ENCODE results near the gene LCN9.

The LCN9 gene

GRCh38 chr9:135677641-135678168 lies 14.6 kb downstream of the LCN9 start:
- no peaks in the 10 kb centered on the region for H3K36me3 Mint-ChIP-seq
- DNase-seq (ENCODE audit: low spot score in 2 of 2) (no peak), ATAC-seq (no peak)
- H3K27ac Mint-ChIP-seq: no peak overlapping the region
- peaks cover 5% of the 10 kb centered on the region for H3K4me1 Mint-ChIP-seq
- no peaks in the 10 kb centered on the region for H3K9me3 Mint-ChIP-seq
- H3K4me3 Mint-ChIP-seq: no peak overlapping the region

GRCh38 chr9:135678236-135679017 lies 15.3 kb downstream of the LCN9 start:
- Mint-ChIP-seq H3K4me3 (no peak overlapping the region), H3K9me3 (no peaks in the 10 kb centered on the region), H3K27ac (no peak overlapping the region), H3K36me3 (no peaks in the 10 kb centered on the region), H3K4me1 (peaks cover 5% of the 10 kb centered on the region)
- ATAC-seq: peak; percentile 19
- no peak for DNase-seq (ENCODE audit: low spot score in 2 of 2)

- no peaks in the 10 kb centered on the region for H3K9me3 Mint-ChIP-seq
- DNase-seq (ENCODE audit: low spot score in 2 of 2) (no peak), ATAC-seq (no peak)
- H3K36me3 Mint-ChIP-seq: no peaks in the 10 kb centered on the region
- H3K4me3 Mint-ChIP-seq: no peak overlapping the region
- H3K27ac Mint-ChIP-seq: no peak overlapping the region
- peaks cover 5% of the 10 kb centered on the region for H3K4me1 Mint-ChIP-seq
Observed at GRCh38 chr9:135680056-135680455, 16.9 kb downstream of the LCN9 start.

- Mint-ChIP-seq H3K27ac (no peak overlapping the region), H3K36me3 (no peaks in the 10 kb centered on the region), H3K4me3 (no peak overlapping the region), H3K9me3 (no peaks in the 10 kb centered on the region), H3K4me1 (peaks cover 5% of the 10 kb centered on the region)
- ATAC-seq (no peak), DNase-seq (ENCODE audit: low spot score in 2 of 2) (no peak)
Observed at GRCh38 chr9:135681161-135681560, 18.1 kb downstream of the LCN9 start.

GRCh38 chr9:135683401-135684034 lies 20.4 kb downstream of the LCN9 start:
- H3K4me1 Mint-ChIP-seq: peaks cover 5% of the 10 kb centered on the region
- no peak for ATAC-seq
- no peaks in the 10 kb centered on the region for H3K9me3 Mint-ChIP-seq
- H3K36me3 Mint-ChIP-seq: no peaks in the 10 kb centered on the region
- no peak overlapping the region for H3K27ac Mint-ChIP-seq
- DNase-seq (ENCODE audit: low spot score in 2 of 2): no peak
- H3K4me3 Mint-ChIP-seq: no peak overlapping the region

- no peak overlapping the region for H3K4me3 Mint-ChIP-seq
- H3K9me3 Mint-ChIP-seq: no peaks in the 10 kb centered on the region
- H3K27ac Mint-ChIP-seq: no peak overlapping the region
- DNase-seq (ENCODE audit: low spot score in 2 of 2): no peak
- no peaks in the 10 kb centered on the region for H3K36me3 Mint-ChIP-seq
- no peak for ATAC-seq
- H3K4me1 Mint-ChIP-seq: peaks cover 5% of the 10 kb centered on the region
Observed at GRCh38 chr9:135684691-135685090, 21.6 kb downstream of the LCN9 start.

- Mint-ChIP-seq H3K27ac (no peak overlapping the region), H3K9me3 (no peaks in the 10 kb centered on the region), H3K36me3 (no peaks in the 10 kb centered on the region), H3K4me3 (no peak overlapping the region), H3K4me1 (no peaks in the 10 kb centered on the region)
- DNase-seq (ENCODE audit: low spot score in 2 of 2) (no peak), ATAC-seq (no peak)
Observed at GRCh38 chr9:135687216-135687615, 24.1 kb downstream of the LCN9 start.

DNA sequence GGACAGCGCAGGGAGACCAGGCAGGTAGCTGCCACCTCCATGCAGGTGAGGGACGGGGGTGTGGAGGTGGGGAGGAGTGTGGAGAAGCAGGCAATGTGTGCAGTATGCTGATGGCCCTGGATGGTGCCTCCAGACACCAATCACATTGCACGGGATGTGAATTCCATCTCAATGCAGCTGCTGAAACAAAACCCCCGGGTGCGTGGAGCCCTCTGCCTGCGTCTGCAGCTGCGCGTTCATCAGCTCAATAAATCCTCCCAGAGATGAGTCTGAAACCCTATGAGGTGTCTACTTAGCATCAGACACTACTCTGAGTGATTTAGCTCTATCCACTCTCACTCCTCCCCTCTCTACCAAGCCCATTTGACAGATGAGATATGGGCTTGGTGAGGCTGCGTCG lies 25.9 kb downstream of the LCN9 start:
- DNase-seq (ENCODE audit: low spot score in 2 of 2) (no peak), ATAC-seq (no peak)
- Mint-ChIP-seq H3K4me1 (no peaks in the 10 kb centered on the region), H3K27ac (no peak overlapping the region), H3K36me3 (no peaks in the 10 kb centered on the region), H3K4me3 (no peak overlapping the region), H3K9me3 (no peaks in the 10 kb centered on the region)

DNA sequence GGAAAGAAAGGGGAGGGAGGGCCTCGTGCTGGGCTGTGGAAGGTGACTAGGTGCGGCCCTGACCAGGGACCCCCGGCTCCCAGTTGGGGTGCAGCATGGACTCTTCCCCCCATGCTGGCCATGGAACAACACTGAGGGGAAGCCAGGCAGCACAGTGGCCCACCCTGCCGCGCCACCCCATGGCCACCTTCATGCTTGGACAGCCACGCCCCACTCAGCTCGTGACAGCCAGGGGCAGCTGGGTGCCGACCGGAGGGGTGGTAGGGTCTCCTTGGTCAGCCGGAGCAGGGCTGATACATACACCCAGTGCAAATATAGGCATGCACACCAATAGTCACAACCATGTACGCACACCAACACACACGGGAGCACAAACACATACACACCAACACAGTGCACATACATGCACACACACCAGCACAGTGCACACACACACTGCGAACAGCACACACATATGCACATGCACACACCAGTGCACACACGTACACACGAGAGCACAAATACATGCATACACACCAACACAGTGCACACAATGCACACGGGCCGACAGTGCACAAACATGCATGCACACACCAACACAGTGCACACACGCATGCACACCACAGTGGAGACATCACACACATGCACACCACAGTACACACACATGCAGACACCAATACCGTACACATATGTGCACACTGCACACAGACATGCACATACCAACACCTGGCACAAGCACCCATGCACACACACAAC lies 27.9 kb downstream of the LCN9 start:
- Mint-ChIP-seq H3K9me3 (no peaks in the 10 kb centered on the region), H3K27ac (no peak overlapping the region), H3K4me3 (no peak overlapping the region), H3K4me1 (no peaks in the 10 kb centered on the region), H3K36me3 (no peaks in the 10 kb centered on the region)
- ATAC-seq (no peak), DNase-seq (ENCODE audit: low spot score in 2 of 2) (no peak)

GRCh38 chr9:135692410-135692809 lies 29.3 kb downstream of the LCN9 start:
- Mint-ChIP-seq H3K27ac (no peak overlapping the region), H3K4me1 (no peaks in the 10 kb centered on the region), H3K36me3 (no peaks in the 10 kb centered on the region), H3K4me3 (no peak overlapping the region), H3K9me3 (no peaks in the 10 kb centered on the region)
- no peak for DNase-seq (ENCODE audit: low spot score in 2 of 2)
- no peak for ATAC-seq

GRCh38 chr9:135693265-135693664 lies 30.2 kb downstream of the LCN9 start:
- Mint-ChIP-seq H3K27ac (no peak overlapping the region), H3K4me3 (no peak overlapping the region), H3K4me1 (no peaks in the 10 kb centered on the region), H3K9me3 (no peaks in the 10 kb centered on the region), H3K36me3 (no peaks in the 10 kb centered on the region)
- DNase-seq (ENCODE audit: low spot score in 2 of 2): no peak
- no peak for ATAC-seq

- Mint-ChIP-seq H3K9me3 (no peaks in the 10 kb centered on the region), H3K27ac (no peak overlapping the region), H3K4me1 (no peaks in the 10 kb centered on the region), H3K36me3 (no peaks in the 10 kb centered on the region), H3K4me3 (no peak overlapping the region)
- ATAC-seq: no peak
- no peak for DNase-seq (ENCODE audit: low spot score in 2 of 2)
Observed at GRCh38 chr9:135693771-135694170, 30.7 kb downstream of the LCN9 start.

DNA sequence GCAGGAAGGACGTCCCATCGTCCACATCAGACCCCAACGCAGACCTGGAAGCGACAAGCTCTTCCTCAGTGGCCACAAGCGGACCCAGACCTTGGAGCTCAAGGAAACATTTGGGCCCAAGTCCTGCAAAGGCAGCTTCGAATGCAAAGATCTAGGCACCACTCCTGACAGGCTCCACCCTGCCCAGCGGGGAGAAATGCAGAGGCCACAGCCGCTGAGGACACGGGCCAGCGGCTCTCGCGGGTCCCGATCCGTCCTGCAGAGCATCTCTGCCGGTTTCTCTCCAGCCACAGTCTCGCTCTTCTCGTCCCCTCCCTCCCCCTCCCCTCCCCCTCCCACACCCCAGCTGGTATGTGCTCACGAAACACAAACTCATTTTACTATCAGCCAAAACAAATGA lies 31.3 kb downstream of the LCN9 start:
- no peak overlapping the region for H3K4me3 Mint-ChIP-seq
- H3K4me1 Mint-ChIP-seq: no peaks in the 10 kb centered on the region
- no peak for ATAC-seq
- no peaks in the 10 kb centered on the region for H3K9me3 Mint-ChIP-seq
- no peak for DNase-seq (ENCODE audit: low spot score in 2 of 2)
- no peak overlapping the region for H3K27ac Mint-ChIP-seq
- no peaks in the 10 kb centered on the region for H3K36me3 Mint-ChIP-seq

DNA sequence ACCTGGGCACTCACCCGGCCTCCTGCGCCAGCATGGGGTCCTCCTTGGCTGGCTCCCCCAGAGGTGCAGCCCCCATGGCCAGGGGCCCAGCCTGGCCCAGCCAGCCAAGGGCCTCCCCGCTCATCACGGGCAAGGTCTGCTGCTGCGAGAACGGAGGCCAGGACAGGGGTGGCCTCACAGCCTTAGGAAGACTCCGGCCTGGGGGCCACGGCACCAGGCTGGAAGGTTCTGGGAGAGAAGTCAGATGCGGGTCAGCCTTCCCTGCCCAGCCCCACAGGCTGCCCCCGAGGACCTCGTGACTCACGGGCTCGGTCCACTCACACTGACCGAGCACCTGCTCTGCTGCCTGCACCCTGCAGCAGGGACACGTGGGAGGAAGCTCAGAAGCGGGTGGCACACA lies 31.9 kb downstream of the LCN9 start:
- ATAC-seq: no peak

DNA sequence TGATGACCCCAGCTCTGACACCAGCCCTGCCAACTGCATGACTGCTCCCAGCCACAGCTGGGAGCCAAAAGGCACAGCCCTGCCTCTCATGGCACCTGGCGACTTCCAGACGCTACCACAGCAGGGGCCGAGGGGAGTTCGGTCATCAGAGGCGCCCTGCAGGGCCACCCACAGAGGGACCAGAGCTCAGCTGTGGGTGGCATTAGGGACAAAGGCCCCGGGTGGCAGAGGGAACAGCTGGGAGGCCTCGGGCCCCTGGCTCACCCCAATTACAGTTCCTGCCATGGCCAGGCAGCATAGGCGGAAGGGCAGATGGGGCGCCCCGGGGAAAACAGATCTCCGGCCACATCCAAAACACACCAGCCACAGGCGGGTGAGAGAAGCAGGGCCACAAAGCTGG lies 32.5 kb downstream of the LCN9 start:
- H3K9me3 Mint-ChIP-seq: no peaks in the 10 kb centered on the region
- no peaks in the 10 kb centered on the region for H3K36me3 Mint-ChIP-seq
- no peak overlapping the region for H3K27ac Mint-ChIP-seq
- H3K4me3 Mint-ChIP-seq: no peak overlapping the region
- no peak for ATAC-seq
- DNase-seq (ENCODE audit: low spot score in 2 of 2): no peak
- H3K4me1 Mint-ChIP-seq: no peaks in the 10 kb centered on the region

More for the DNA sequence above, 31.9 kb downstream of the LCN9 start:
- no peaks in the 10 kb centered on the region for H3K36me3 Mint-ChIP-seq
- H3K9me3 Mint-ChIP-seq: no peaks in the 10 kb centered on the region
- H3K4me3 Mint-ChIP-seq: no peak overlapping the region
- no peaks in the 10 kb centered on the region for H3K4me1 Mint-ChIP-seq
- H3K27ac Mint-ChIP-seq: no peak overlapping the region
- DNase-seq (ENCODE audit: low spot score in 2 of 2): no peak

- H3K9me3 Mint-ChIP-seq: no peaks in the 10 kb centered on the region
- ATAC-seq (no peak), DNase-seq (ENCODE audit: low spot score in 2 of 2) (no peak)
- no peak overlapping the region for H3K4me3 Mint-ChIP-seq
- no peaks in the 10 kb centered on the region for H3K36me3 Mint-ChIP-seq
- H3K4me1 Mint-ChIP-seq: no peaks in the 10 kb centered on the region
- H3K27ac Mint-ChIP-seq: no peak overlapping the region
Observed at GRCh38 chr9:135696446-135696845, 33.3 kb downstream of the LCN9 start.
